HepG2 (cell line): Measurements from ENCODE around the gene ZNF652. TPM values are rescaled to one million over a fixed set of nuclear protein-coding genes. Genes with fewer than 3 reads are reported as not detected.
A peak's percentile ranks its signal among the peaks of the same experiment; 100 is the strongest.

Experiments
- BCL3 ChIP-seq: sonication (generic); formaldehyde crosslinking; IDR thresholded peaks from 2 replicates; pipeline ENCODE4 v1.5.1; 2020; ENCODE audit warnings: mild to moderate bottlenecking, missing genetic modification reagents, moderate library complexity
- CBX1 ChIP-seq: IDR thresholded peaks from one replicate; pipeline ENCODE4 v1.6.1; 2016; ENCODE audit warnings: antibody characterized with exemption, low read depth
- GATA4 ChIP-seq: sonication (generic); IDR thresholded peaks from 2 replicates; pipeline ENCODE4 v1.6.1; 2016; ENCODE audit warnings: antibody characterized with exemption, low read depth, borderline replicate concordance
- HDAC2 ChIP-seq: sonication (generic); formaldehyde crosslinking; IDR thresholded peaks from 2 replicates; pipeline ENCODE4 v1.4.0; 2020; ENCODE audit warnings: missing genetic modification reagents
- HNRNPLL ChIP-seq: fragments of 200-400 bp; formaldehyde crosslinking; IDR thresholded peaks from 2 replicates; pipeline ENCODE4 v1.6.1; 2017; ENCODE audit warnings: mild to moderate bottlenecking, low read depth, low read length; ENCODE audit not compliant: poor library complexity, severe bottlenecking
- KAT8 ChIP-seq: IDR thresholded peaks from 2 replicates; pipeline ENCODE4 v1.6.1; 2016; ENCODE audit warnings: missing genetic modification reagents, missing compliant biosample characterization
- MAF1 ChIP-seq: sonication (generic); formaldehyde crosslinking; IDR thresholded peaks from 2 replicates; pipeline ENCODE4 v1.5.0; 2020; ENCODE audit warnings: missing genetic modification reagents, borderline replicate concordance
- MED8 ChIP-seq: sonication (generic); formaldehyde crosslinking; IDR thresholded peaks from 2 replicates; pipeline ENCODE4 v1.8.1; 2023; ENCODE audit warnings: mild to moderate bottlenecking, missing genetic modification reagents; ENCODE audit not compliant: insufficient replicate concordance
- MLX ChIP-seq: IDR thresholded peaks from 2 replicates; pipeline ENCODE4 v1.6.1; 2016
- NFIC ChIP-seq: IDR thresholded peaks from 2 replicates; pipeline ENCODE4 v1.6.1; 2012; ENCODE audit warnings: mild to moderate bottlenecking, low read length, inconsistent platforms
- SRSF1 ChIP-seq: fragments of 200-400 bp; formaldehyde crosslinking; optimal IDR thresholded peaks from 2 replicates; pipeline ENCODE3; 2017; ENCODE audit warnings: mild to moderate bottlenecking, low read depth, low read length, moderate library complexity
- SYNCRIP ChIP-seq: fragments of 200-400 bp; formaldehyde crosslinking; IDR thresholded peaks from 2 replicates; pipeline ENCODE4 v1.6.1; 2018; ENCODE audit warnings: mild to moderate bottlenecking, low read depth, low read length; ENCODE audit not compliant: insufficient read depth
- TEF ChIP-seq: sonication (generic); formaldehyde crosslinking; IDR thresholded peaks from 2 replicates; pipeline ENCODE4 v1.5.0; 2020; ENCODE audit warnings: missing genetic modification reagents
- TIGD3 ChIP-seq: sonication (generic); formaldehyde crosslinking; IDR thresholded peaks from 2 replicates; pipeline ENCODE4 v1.5.1; 2020; ENCODE audit warnings: mild to moderate bottlenecking, missing genetic modification reagents, borderline replicate concordance
- USF2 ChIP-seq, 2 experiments: sonication (generic) in 1 of 2; formaldehyde crosslinking in 1 of 2; IDR thresholded peaks; 2 replicates each; pipeline versions ENCODE4 v1.5.1 to v1.6.1; 2011 to 2020; ENCODE audit warnings: borderline replicate concordance in 1 of 2, low read depth in 1 of 2, low read length in 1 of 2, mild to moderate bottlenecking in 1 of 2, missing genetic modification reagents in 1 of 2, moderate library complexity in 1 of 2
- ZBTB44 ChIP-seq: sonication (generic); formaldehyde crosslinking; IDR thresholded peaks from 2 replicates; pipeline ENCODE4 v1.4.0; 2020; ENCODE audit warnings: missing genetic modification reagents
- ZNF343 ChIP-seq: sonication (generic); formaldehyde crosslinking; IDR thresholded peaks from 2 replicates; pipeline ENCODE4 v1.4.0; 2020; ENCODE audit warnings: mild to moderate bottlenecking, missing genetic modification reagents
- ZNF350 ChIP-seq: sonication (generic); formaldehyde crosslinking; IDR thresholded peaks from 2 replicates; pipeline ENCODE4 v1.4.0; 2020; ENCODE audit warnings: mild to moderate bottlenecking, low read depth, missing genetic modification reagents, borderline replicate concordance
- ZNF513 ChIP-seq: sonication (generic); formaldehyde crosslinking; conservative IDR thresholded peaks from 2 replicates; pipeline ENCODE4 v1.5.0; 2020; ENCODE audit warnings: missing genetic modification reagents
- ZNF615 ChIP-seq: sonication (generic); formaldehyde crosslinking; IDR thresholded peaks from 2 replicates; pipeline ENCODE4 v1.5.0; 2020; ENCODE audit warnings: mild to moderate bottlenecking, missing genetic modification reagents, borderline replicate concordance
- polyA plus RNA-seq, 8 experiments: library from polyadenylated mRNA; depleted of rRNA in 3 of 8; stranded (reverse) in 7 of 8; unstranded in 1 of 8; fragments of >200 nt; fragmentation: Illumina TruSeq in 4 of 8; extraction: Trizol in 4 of 8; gene quantifications; 2 replicates each; pipeline versions ENCODE4 v1.2.1 to v1.2.3, GENCODE V29; 2011 to 2016; ENCODE audit warnings: low read depth in 4 of 8, missing spikeins in 1 of 8, mixed read lengths in 1 of 8; ENCODE audit not compliant: insufficient read depth in 1 of 8
- total RNA-seq, 5 experiments: library from RNA; depleted of rRNA; stranded (reverse); fragments of >200 nt; fragmentation: Illumina TruSeq; extraction: Trizol; gene quantifications; 2 replicates each; pipeline ENCODE4 v1.2.3, GENCODE V29; 2016; ENCODE audit warnings: low read depth in 1 of 5

Gene ZNF652
- total and polyA plus RNA-seq, 2 of the 13 experiments (the other 11 are each of a cell fraction or from before 2014, with no cell fraction given): 16.2 to 30.2 TPM

GRCh38 chr17:49407981-49408501 is 46.0 kb upstream of the ZNF652 start (continued):
- TF ChIP-seq HNRNPLL: no peak
- TF ChIP-seq KAT8 (CRISPR knock-in tag): peak; percentile 53; the same call in 1 of the 2 replicates
- no peak for TF ChIP-seq MED8 (CRISPR knock-in tag)
- TF ChIP-seq SRSF1: no peak
- no peak for TF ChIP-seq MAF1 (CRISPR knock-in tag)
- TF ChIP-seq HDAC2 (CRISPR knock-in tag): peak; percentile 70
- TF ChIP-seq SYNCRIP: no peak
- no peak for TF ChIP-seq ZBTB44 (CRISPR knock-in tag)
- TF ChIP-seq TIGD3 (CRISPR knock-in tag): no peak
- TF ChIP-seq ZNF615 (CRISPR knock-in tag): no peak; the same call in 1 of the 2 replicates
- no peak for TF ChIP-seq MLX (CRISPR knock-in tag)
- TF ChIP-seq CBX1: no peak
- TF ChIP-seq ZNF350 (CRISPR knock-in tag): peak; percentile 62; the same call in 1 of the 2 replicates
- TF ChIP-seq NFIC: no peak
- TF ChIP-seq BCL3 (CRISPR knock-in tag): no peak
- no peak for TF ChIP-seq USF2 (IDR thresholded peaks at IDR 0.05; ENCODE audit: low read depth, low read length)
- no peak for TF ChIP-seq USF2 (CRISPR knock-in tag; IDR thresholded peaks at IDR 0.05; ENCODE audit: borderline replicate concordance)
- TF ChIP-seq ZNF343 (CRISPR knock-in tag): no peak
- no peak for TF ChIP-seq GATA4
- no peak for TF ChIP-seq TEF (CRISPR knock-in tag)
- no peak; the same call in 1 of the 2 replicates for TF ChIP-seq ZNF513 (CRISPR knock-in tag)
